Activated CD4-positive, CD25-positive, alpha-beta regulatory T cell treated with anti-CD3 and anti-CD28 coated beads, Interleukin-2, amount 50 U/mL, for 16 hours (primary cell): ENCODE results near the gene ZBED2.
"Not testable (repeated sequence)": the region's sequence is repeated elsewhere in the genome, so short reads cannot be mapped to it uniquely, and the experiment has no call there.

ENCODE experiments used
- DNase-seq: peaks from one replicate; pipeline ENCODE4 v3.0.0-alpha.2; 2020; ENCODE audit warnings: low read depth, low spot score

The ZBED2 gene

DNA sequence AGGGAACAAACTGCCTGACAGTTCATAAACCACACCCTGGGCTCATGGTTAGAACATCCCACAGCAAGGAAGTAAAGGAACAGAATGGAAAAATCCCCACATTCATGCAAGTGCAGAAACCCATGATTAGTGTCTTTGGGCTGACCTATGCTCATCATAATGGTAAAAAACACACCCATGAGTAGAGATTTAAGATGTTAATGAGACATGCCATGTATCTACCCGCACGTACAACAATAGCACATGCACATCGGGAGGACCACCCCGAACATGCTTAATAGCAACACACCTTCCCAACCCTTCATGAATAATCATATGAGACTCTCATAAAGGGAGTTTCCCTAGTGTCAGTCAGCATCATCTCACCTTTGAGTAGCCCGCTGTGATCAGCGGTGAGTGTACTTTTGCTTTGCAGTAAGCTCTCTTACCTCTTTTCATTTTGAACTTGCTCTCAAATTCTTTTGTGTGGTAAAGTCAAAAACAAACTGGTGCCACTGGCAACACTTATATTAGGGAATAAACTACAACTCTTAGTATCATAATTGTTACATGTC is 23.2 kb downstream of the ZBED2 start:
- DNase-seq: no peak

DNA sequence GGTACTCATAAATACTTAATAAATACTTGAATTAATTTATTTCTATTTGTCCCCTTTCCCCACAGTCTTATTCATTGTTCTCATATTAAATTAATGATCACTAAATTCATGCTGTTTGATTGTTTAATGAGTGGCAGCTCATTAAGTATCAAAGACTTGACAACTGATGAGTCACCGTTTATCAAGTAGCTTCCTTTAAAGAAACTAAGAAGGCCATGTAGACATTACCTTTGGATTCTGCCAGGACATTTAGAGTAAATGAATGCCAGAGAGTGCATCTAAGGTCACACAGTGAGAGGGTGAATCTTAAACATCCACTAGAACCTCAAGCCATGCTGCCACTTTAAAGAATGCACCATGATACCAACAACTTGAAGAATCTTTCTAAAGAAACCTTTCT is 23.9 kb downstream of the ZBED2 start:
- DNase-seq: no peak

GRCh38 chr3:111570404-111571030 is 24.6 kb downstream of the ZBED2 start:
- no peak for DNase-seq

- no peak for DNase-seq
Measured at GRCh38 chr3:111568911-111569310, 26.2 kb downstream of the ZBED2 start.

DNA sequence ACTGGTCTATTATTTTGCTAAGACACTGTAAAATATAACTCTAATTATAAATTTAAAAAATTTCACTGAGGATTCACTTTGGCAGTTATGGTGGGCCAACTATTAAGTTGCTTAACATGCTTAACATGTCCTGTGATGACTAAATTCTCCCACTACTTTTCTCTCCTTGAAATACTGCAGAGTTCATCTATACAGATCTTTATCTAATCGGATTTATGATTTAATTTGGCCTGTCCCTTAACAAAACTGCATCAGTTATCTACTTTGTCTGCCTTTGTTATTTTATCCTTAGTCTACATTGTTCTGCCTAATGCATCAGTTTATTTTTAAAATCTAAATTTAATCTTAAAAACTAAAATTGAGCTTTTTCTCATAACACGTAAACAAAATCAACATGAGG is 26.8 kb downstream of the ZBED2 start:
- DNase-seq: no peak

DNA sequence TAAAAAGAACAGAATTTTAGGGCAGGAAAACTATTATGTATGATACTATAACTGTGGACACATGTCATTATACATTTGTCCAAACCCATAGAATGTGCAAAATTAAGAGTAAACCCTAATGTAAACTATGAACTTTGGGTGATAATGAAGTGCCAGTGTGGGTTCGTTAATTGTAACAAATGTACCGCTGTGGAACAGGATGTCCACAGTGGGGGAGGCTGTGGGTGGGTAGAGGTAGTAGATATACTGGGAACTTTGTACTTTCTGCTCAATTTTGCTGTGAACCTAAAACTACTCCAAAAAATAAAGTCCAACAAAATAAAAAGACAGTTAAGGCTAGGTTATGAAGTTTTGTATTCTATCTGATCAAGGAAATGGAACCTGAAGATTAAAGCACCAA is 28.3 kb downstream of the ZBED2 start:
- no peak for DNase-seq

- not testable (repeated sequence) for DNase-seq
Measured at GRCh38 chr3:111561902-111562301, 33.2 kb downstream of the ZBED2 start.

- no peak for DNase-seq
Measured at GRCh38 chr3:111548756-111549155, 46.4 kb downstream of the ZBED2 start.

- no peak for DNase-seq
Measured at GRCh38 chr3:111548092-111548491, 47.1 kb downstream of the ZBED2 start.

DNA sequence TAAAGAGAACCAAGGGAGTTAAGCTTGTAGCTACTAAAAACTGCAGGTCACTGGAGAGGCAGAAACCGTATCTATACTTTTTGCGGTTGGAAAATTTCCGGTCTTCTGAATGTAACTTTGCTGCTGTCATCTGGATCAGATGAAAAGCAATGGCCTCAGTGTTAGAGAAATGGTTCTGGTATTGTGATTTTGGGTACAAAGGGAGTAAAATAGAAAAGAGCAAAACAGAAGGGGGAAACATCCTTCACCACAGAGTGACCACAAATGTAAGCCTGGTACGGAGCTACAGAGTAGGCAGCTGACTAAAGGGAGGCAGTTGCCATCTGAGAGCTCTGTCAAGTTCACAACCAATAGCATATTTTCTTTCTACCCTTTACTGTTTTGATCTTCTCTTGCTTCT is 47.5 kb downstream of the ZBED2 start:
- DNase-seq: no peak

- DNase-seq: no peak
Measured at GRCh38 chr3:111545349-111545748, 49.8 kb downstream of the ZBED2 start.
